ENCODE results near the gene GMDS.

DNA sequence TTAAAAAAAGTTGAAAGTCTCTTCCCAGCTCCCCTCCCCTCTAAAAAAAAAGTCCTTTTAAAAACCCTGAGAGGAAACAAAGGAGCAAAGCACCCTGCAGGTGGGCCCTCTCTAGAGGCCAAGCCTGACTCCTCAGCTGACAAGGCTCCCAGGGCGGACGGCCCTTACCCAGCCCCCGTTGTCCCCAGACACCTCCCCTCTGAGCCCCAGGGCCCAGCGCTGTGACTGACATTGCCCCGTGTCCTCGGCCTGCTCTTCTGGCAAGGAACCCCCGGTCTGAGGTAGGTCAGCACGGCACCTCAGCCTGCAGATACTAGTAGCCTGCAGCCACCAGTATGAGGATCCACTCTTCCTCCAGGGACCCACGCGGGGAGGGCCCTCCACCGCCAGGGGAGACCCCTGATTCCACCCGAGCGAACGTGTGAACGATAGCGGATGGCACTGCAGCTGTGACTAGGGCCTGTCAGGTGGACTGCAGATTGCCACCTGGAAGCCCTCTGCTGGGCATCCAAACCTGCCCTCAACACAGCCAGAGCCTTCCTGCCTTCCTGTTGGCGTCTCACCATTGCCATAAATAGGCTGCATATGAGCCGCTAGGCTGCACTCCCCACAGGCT, 601.5 kb downstream of the GMDS start:
- TF ChIP-seq, protein P1, sequence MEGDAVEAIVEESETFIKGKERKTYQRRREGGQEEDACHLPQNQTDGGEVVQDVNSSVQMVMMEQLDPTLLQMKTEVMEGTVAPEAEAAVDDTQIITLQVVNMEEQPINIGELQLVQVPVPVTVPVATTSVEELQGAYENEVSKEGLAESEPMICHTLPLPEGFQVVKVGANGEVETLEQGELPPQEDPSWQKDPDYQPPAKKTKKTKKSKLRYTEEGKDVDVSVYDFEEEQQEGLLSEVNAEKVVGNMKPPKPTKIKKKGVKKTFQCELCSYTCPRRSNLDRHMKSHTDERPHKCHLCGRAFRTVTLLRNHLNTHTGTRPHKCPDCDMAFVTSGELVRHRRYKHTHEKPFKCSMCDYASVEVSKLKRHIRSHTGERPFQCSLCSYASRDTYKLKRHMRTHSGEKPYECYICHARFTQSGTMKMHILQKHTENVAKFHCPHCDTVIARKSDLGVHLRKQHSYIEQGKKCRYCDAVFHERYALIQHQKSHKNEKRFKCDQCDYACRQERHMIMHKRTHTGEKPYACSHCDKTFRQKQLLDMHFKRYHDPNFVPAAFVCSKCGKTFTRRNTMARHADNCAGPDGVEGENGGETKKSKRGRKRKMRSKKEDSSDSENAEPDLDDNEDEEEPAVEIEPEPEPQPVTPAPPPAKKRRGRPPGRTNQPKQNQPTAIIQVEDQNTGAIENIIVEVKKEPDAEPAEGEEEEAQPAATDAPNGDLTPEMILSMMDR (conservative IDR thresholded peaks at IDR 0.05; ENCODE audit: low read depth in 2 of 2) = no peak
- TF ChIP-seq JUNB (IDR thresholded peaks at IDR 0.05; ENCODE audit: unreplicated experiment) = no peak
- TF ChIP-seq POLR2AphosphoS5 (IDR thresholded peaks at IDR 0.05; ENCODE audit: low read depth) = no peak
- TF ChIP-seq CREB1 (CRISPR knock-in tag; IDR thresholded peaks at IDR 0.05; ENCODE audit: low read depth) = no peak
- TF ChIP-seq EZH2 (IDR thresholded peaks at IDR 0.05; ENCODE audit: low read depth, unreplicated experiment) = no peak
- TF ChIP-seq EZH2phosphoT487 (IDR thresholded peaks at IDR 0.05; ENCODE audit: unreplicated experiment) = no peak
- TF ChIP-seq NANOG (IDR thresholded peaks at IDR 0.05; ENCODE audit: borderline replicate concordance) = no peak
